GM12878 (cell line): ENCODE results near the gene LSR. TPM values are rescaled to one million over a fixed set of nuclear protein-coding genes. Genes with fewer than 3 reads are reported as not detected.

Source experiments
- ATAC-seq: fragments of 200-7000 bp; cut with Tn5 transposase; 3 replicates; pipeline ENCODE4 v1.9.1; 2020; ENCODE audit warnings: mild to moderate bottlenecking, moderate library complexity
- BruUV-seq: library from RNA; stranded (reverse); fragments of 400-500 nt; replicated peaks from 2 replicates; lab custom pipeline; 2021; lab: Mats Ljungman, UMichigan
- CTCF ChIA-PET: fragments of 300-600 bp; sonication (Branson Sonifier 250); formaldehyde crosslinking; extraction: SDS; loops from one replicate; lab custom pipeline; 2021; ENCODE audit warnings: inconsistent platforms; lab: Yijun Ruan, JAX
- POLR2A ChIA-PET: fragments of 350-600 bp; formaldehyde crosslinking; extraction: SDS; loops from one replicate; lab custom pipeline; 2021; ENCODE audit warnings: inconsistent platforms; lab: Charles Lee
- RAD21 ChIA-PET: fragments of 300-600 bp; sonication (Branson Sonifier 250); formaldehyde crosslinking; loops from one replicate; lab custom pipeline; 2023; ENCODE audit warnings: antibody characterized with exemption; ENCODE audit not compliant: unreplicated experiment; lab: Charles Lee
- SMC1A ChIA-PET: fragments of 300-600 bp; sonication (Branson Sonifier 250); formaldehyde crosslinking; loops from one replicate; lab custom pipeline; 2023; ENCODE audit not compliant: unreplicated experiment, uncharacterized antibody; lab: Charles Lee
- DNase-seq: peaks from one replicate; pipeline ENCODE4 v3.0.0-alpha.2; 2011; ENCODE audit warnings: low read depth, low spot score
- FAIRE-seq: peaks from 3 replicates; lab custom pipeline; 2011; peaks lifted over from hg19 to GRCh38; lab: Jason Lieb, UNC
- H2AFZ ChIP-seq: 2 replicates; pipeline ENCODE4 v1.6.0; 2011; ENCODE audit warnings: low read depth, low read length, control low read depth; ENCODE audit not compliant: control insufficient read depth
- H3K27ac ChIP-seq: 2 replicates; pipeline ENCODE4 v1.5.1; 2011; ENCODE audit warnings: control low read depth; ENCODE audit not compliant: control insufficient read depth, insufficient read depth
- H3K27me3 ChIP-seq, 2 experiments: replicated peaks in 1 of 2; 2 replicates each; pipeline versions ENCODE4 v1.6.0 to v1.6.1; 2011; ENCODE audit warnings: low read length in 1 of 2; ENCODE audit not compliant: control insufficient read depth in 2 of 2, insufficient read depth in 2 of 2
- H3K36me3 ChIP-seq, 2 experiments: 2 replicates each; pipeline ENCODE4 v1.5.1; 2011; ENCODE audit warnings: low read length in 1 of 2; ENCODE audit not compliant: control insufficient read depth in 2 of 2, insufficient read depth in 2 of 2
- H3K4me1 ChIP-seq: 2 replicates; pipeline ENCODE4 v1.6.1; 2011; ENCODE audit warnings: mild to moderate bottlenecking, low read length, moderate library complexity, mixed read lengths; ENCODE audit not compliant: control insufficient read depth, insufficient read depth
- H3K4me2 ChIP-seq: 2 replicates; pipeline ENCODE4 v1.6.0; 2011; ENCODE audit warnings: control low read depth; ENCODE audit not compliant: control insufficient read depth, insufficient read depth
- H3K4me3 ChIP-seq: fragments of 200-600 bp; sonication (generic); 2 replicates; pipeline ENCODE4 v1.5.1; 2016
- H3K79me2 ChIP-seq: 2 replicates; pipeline ENCODE4 v1.6.0; 2011; ENCODE audit warnings: low read length; ENCODE audit not compliant: control insufficient read depth, insufficient read depth
- H3K9ac ChIP-seq: 2 replicates; pipeline ENCODE4 v1.8.0; 2011; ENCODE audit warnings: low read length, control low read depth, mixed read lengths; ENCODE audit not compliant: control insufficient read depth, insufficient read depth
- H3K9me3 ChIP-seq: replicated peaks from 3 replicates; pipeline ENCODE4 v1.5.1; 2011; ENCODE audit warnings: mild to moderate bottlenecking, low read length; ENCODE audit not compliant: control insufficient read depth, insufficient read depth
- H4K20me1 ChIP-seq: 2 replicates; pipeline ENCODE4 v1.6.0; 2011; ENCODE audit not compliant: control insufficient read depth, insufficient read depth
- ATF3 ChIP-seq: IDR thresholded peaks from 2 replicates; pipeline ENCODE4 v1.6.1; 2011; ENCODE audit warnings: low read depth, mild to moderate bottlenecking, low read length, moderate library complexity, borderline replicate concordance; ENCODE audit errors: extremely low read depth
- CHD4 ChIP-seq: fragments of 200-600 bp; sonication (generic); IDR thresholded peaks from 2 replicates; pipeline ENCODE4 v1.6.1; 2016; ENCODE audit warnings: mild to moderate bottlenecking
- E2F4 ChIP-seq: IDR thresholded peaks from 2 replicates; pipeline ENCODE4 v1.6.1; 2012; ENCODE audit warnings: low read depth, low read length, improper control_type of control experiment
- ELK1 ChIP-seq: IDR thresholded peaks from 2 replicates; pipeline ENCODE4 v1.6.1; 2012; ENCODE audit warnings: low read depth, low read length, improper control_type of control experiment
- GABPA ChIP-seq: IDR thresholded peaks from 2 replicates; pipeline ENCODE4 v1.6.1; 2014; ENCODE audit warnings: antibody characterized with exemption, low read depth, mild to moderate bottlenecking, inconsistent platforms
- IRF4 ChIP-seq: IDR thresholded peaks from 2 replicates; pipeline ENCODE4 v1.6.1; 2011; ENCODE audit warnings: low read depth, low read length
- MTA3 ChIP-seq: IDR thresholded peaks from 2 replicates; pipeline ENCODE4 v1.6.1; 2012; ENCODE audit warnings: low read length, inconsistent platforms, borderline replicate concordance
- SIN3A ChIP-seq: IDR thresholded peaks from 2 replicates; pipeline ENCODE4 v1.6.1; 2012; ENCODE audit warnings: low read depth, low read length, improper control_type of control experiment
- SRF ChIP-seq, 2 experiments: IDR thresholded peaks; 2 replicates each; pipeline ENCODE4 v1.6.1; 2011; ENCODE audit warnings: low read depth in 2 of 2, low read length in 2 of 2, mild to moderate bottlenecking in 1 of 2, moderate library complexity in 1 of 2
- YBX1 ChIP-seq: fragments of 450-650 bp; IDR thresholded peaks from 2 replicates; pipeline ENCODE4 v1.6.1; 2016; ENCODE audit warnings: antibody characterized with exemption
- ZNF687 ChIP-seq: fragments of 450-650 bp; IDR thresholded peaks from 2 replicates; pipeline ENCODE4 v1.6.1; 2017; ENCODE audit warnings: mild to moderate bottlenecking, moderate library complexity
- WGBS: methylation state at CpG from one replicate; pipeline ENCODE4 v1.1.6; 2016; ENCODE audit warnings: low lambda C conversion rate; ENCODE audit not compliant: insufficient replicate concordance, insufficient coverage; ENCODE audit errors: missing lambda C conversion rate; 5-methylcytosine and 5-hydroxymethylcytosine counted together
- in situ Hi-C: fragments of 300-500 bp; cut with MboI; formaldehyde crosslinking; loops from 9 replicates; pipeline ENCODE4 v1.14.3; 2018; ENCODE audit warnings: mixed read lengths
- intact Hi-C: fragments of 100-400 bp; cut with micrococcal nuclease; formaldehyde crosslinking; loops from one replicate; pipeline ENCODE4 v1.14.2; 2022; ENCODE audit not compliant: unreplicated experiment
- polyA plus RNA-seq, 11 experiments: library from polyadenylated mRNA; depleted of rRNA in 4 of 11; unstranded in 6 of 11; stranded (reverse) in 5 of 11; fragments of >200 nt; fragmentation: Nextera tagmentation in 4 of 11; fragmentation: Illumina TruSeq in 1 of 11; extraction: Ambion mirVana in 4 of 11; extraction: Trizol in 1 of 11; gene quantifications; 1 replicate in 1 of 11; 2 replicates in 10 of 11; pipeline versions ENCODE4 v1.2.1 to v1.2.3, GENCODE V29; 2011 to 2016; ENCODE audit warnings: inconsistent platforms in 2 of 11, missing spikeins in 2 of 11, low read depth in 1 of 11
- total RNA-seq, 4 experiments: library from RNA; depleted of rRNA in 3 of 4; stranded (reverse); fragments of >200 nt in 3 of 4; fragmentation: Illumina TruSeq in 1 of 4; extraction: Trizol in 1 of 4; gene quantifications; 2 replicates each; pipeline versions ENCODE4 v1.2.1 to v1.2.3, GENCODE V29; 2013 to 2021
- TF ChIP-seq, protein P1 (sequence below): fragments of 150-350 bp; IDR thresholded peaks from 2 replicates; pipeline ENCODE4 v1.6.1; 2014; ENCODE audit warnings: mild to moderate bottlenecking, low read depth, low read length

LSR gene
- total and polyA plus RNA-seq, 10 of the 15 experiments (the other 5 are each of a cell fraction or from before 2014, with no cell fraction given): 0.26 to 53.9 (median 26.3) TPM

GRCh38 chr19:35279374-35279773, 30.6 kb downstream of the LSR start:
- Histone ChIP-seq H3K27me3 (no peaks in the 10 kb centered on the region; a peak in 2 of 4 replicates), H2AFZ (no peak overlapping the region), H3K27ac (no peak overlapping the region), H3K4me2 (no peak overlapping the region), H3K36me3 (peaks cover 6 to 7% of the 10 kb centered on the region in 2 experiments; a peak in 3 of 4 replicates), H3K4me1 (peaks cover 17% of the 10 kb centered on the region), H3K9me3 (no peaks in the 10 kb centered on the region), H3K9ac (no peak overlapping the region), H3K79me2 (no peaks in the 10 kb centered on the region), H4K20me1 (no peaks in the 10 kb centered on the region), H3K4me3 (no peak overlapping the region)
- intact Hi-C loops: no loop called here
- FAIRE-seq (no peak), DNase-seq (no peak), ATAC-seq (no peak)
- CTCF ChIA-PET: no interaction called here
- 68% methylated on average over 11 of the region's 11 CpGs for WGBS
- SMC1A ChIA-PET: no interaction called here
- POLR2A ChIA-PET: no interaction called here
- BruUV-seq: TSS peak; percentile 83
- in situ Hi-C loops: no loop called here
- TF ChIP-seq YBX1 (no peak), ATF3 (no peak), E2F4 (no peak), IRF4 (no peak), SRF (IDR thresholded peaks at IDR 0.05; ENCODE audit: low read depth in 2 of 2, low read length in 2 of 2) (no peak), MTA3 (no peak), GABPA (no peak), SIN3A (no peak), ZNF687 (no peak), ELK1 (no peak), CHD4 (no peak)
- TF ChIP-seq, protein P1, sequence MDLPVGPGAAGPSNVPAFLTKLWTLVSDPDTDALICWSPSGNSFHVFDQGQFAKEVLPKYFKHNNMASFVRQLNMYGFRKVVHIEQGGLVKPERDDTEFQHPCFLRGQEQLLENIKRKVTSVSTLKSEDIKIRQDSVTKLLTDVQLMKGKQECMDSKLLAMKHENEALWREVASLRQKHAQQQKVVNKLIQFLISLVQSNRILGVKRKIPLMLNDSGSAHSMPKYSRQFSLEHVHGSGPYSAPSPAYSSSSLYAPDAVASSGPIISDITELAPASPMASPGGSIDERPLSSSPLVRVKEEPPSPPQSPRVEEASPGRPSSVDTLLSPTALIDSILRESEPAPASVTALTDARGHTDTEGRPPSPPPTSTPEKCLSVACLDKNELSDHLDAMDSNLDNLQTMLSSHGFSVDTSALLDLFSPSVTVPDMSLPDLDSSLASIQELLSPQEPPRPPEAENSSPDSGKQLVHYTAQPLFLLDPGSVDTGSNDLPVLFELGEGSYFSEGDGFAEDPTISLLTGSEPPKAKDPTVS: no peak
- RAD21 ChIA-PET: no interaction called here
